Fibroblast of the aortic adventitia (primary cell): ENCODE data around the gene UGT1A8. TPM values are rescaled to one million over a fixed set of nuclear protein-coding genes. Genes with fewer than 3 reads are reported as not detected.

ENCODE experiments used
- DNase-seq: peaks from one replicate; pipeline ENCODE4 v3.0.0-alpha.2; 2010; ENCODE audit warnings: low read depth
- H3K4me3 ChIP-seq: 2 replicates; pipeline ENCODE4 v1.5.1; 2011; ENCODE audit warnings: low read depth, mild to moderate bottlenecking, control low read depth, low read length, moderate library complexity
- total RNA-seq: library from RNA; depleted of rRNA; stranded (reverse); fragments of >200 nt; gene quantifications from 2 replicates; pipeline ENCODE4 v1.2.3, GENCODE V29; 2012; ENCODE audit warnings: low replicate concordance
- TF ChIP-seq, protein P1 (sequence below): IDR thresholded peaks from 2 replicates; pipeline ENCODE4 v1.5.1; 2011; ENCODE audit warnings: mild to moderate bottlenecking, low read length, control low read depth, inconsistent platforms; ENCODE audit not compliant: insufficient read depth

UGT1A8 gene
- total RNA-seq, 1 donor = 0.09 TPM

DNA sequence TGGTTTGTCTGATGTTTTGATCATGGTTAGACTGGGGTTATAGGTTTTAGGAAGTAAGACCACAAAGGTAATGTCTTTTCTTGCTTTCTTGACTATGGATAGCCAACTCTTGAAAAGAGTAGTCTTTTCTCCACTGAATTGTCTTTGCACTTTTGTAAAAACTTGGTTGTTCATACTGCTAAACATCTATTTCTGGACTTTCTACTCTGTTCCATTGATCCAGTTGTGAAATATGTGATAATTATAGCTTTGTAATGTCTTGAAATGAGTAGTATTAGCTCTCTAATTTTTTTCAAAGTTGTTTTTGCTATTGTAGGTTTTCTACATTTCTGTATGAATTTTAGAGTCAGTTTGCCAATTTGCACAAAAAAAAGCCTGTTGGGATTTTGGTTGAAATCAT lies 41.2 kb downstream of the UGT1A8 start:
- H3K4me3 ChIP-seq = no peak overlapping the region
- DNase-seq = no peak

DNA sequence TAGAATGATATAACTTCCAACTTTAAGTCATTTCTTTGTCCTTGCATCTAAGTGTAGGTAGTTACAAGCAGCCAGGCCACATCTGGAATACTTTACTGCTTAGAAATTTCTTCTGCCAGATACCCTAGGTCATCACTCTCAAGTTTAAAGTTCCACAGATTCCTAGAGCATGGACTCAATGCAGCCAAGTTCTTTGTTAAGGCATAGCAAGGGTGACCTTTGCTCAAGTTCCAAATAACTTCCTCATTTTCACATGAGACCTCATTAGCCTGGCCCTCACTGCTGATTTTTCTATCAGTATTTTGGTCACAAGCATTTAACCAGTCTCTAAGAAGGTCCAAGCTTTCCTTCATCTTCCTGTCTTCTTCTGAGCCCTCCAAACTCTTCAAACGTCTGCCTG lies 46.5 kb downstream of the UGT1A8 start:
- no peak overlapping the region for H3K4me3 ChIP-seq
- no peak for DNase-seq
- TF ChIP-seq, protein P1, sequence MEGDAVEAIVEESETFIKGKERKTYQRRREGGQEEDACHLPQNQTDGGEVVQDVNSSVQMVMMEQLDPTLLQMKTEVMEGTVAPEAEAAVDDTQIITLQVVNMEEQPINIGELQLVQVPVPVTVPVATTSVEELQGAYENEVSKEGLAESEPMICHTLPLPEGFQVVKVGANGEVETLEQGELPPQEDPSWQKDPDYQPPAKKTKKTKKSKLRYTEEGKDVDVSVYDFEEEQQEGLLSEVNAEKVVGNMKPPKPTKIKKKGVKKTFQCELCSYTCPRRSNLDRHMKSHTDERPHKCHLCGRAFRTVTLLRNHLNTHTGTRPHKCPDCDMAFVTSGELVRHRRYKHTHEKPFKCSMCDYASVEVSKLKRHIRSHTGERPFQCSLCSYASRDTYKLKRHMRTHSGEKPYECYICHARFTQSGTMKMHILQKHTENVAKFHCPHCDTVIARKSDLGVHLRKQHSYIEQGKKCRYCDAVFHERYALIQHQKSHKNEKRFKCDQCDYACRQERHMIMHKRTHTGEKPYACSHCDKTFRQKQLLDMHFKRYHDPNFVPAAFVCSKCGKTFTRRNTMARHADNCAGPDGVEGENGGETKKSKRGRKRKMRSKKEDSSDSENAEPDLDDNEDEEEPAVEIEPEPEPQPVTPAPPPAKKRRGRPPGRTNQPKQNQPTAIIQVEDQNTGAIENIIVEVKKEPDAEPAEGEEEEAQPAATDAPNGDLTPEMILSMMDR = no peak

More for the DNA sequence above, 41.2 kb downstream of the UGT1A8 start:
- TF ChIP-seq, protein P1 = no peak

DNA sequence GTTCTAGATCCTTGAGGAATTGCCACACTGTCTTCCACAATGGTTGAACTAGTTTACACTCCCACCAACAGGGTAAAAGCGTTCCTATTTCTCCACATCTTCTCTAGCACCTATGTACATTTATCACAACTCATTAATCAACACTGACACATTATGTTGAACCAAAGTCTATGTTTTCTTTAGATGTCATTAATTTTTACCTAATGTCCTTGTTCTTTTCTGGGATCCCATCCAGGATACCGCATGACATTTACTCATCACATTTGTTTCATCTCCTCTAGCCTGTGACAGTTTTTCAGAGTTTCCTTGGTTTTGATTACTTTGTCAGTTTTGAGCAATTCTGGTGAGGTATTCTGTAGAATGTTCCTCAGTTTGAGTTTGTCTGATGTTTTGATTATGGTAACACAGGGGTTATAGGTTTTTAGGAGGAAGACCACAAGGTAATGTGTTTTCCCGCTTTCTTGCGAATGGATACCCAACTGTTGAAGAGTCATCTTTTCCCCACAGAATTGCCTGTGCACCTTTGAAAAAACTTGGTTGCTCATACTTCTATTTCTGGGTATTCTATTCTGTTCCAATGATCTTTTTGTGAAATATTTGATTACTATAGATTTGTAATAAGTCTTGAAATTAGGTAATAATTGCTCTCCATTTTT lies 51.3 kb downstream of the UGT1A8 start:
- no peak overlapping the region for H3K4me3 ChIP-seq
- TF ChIP-seq, protein P1 = no peak
- DNase-seq = no peak

DNA sequence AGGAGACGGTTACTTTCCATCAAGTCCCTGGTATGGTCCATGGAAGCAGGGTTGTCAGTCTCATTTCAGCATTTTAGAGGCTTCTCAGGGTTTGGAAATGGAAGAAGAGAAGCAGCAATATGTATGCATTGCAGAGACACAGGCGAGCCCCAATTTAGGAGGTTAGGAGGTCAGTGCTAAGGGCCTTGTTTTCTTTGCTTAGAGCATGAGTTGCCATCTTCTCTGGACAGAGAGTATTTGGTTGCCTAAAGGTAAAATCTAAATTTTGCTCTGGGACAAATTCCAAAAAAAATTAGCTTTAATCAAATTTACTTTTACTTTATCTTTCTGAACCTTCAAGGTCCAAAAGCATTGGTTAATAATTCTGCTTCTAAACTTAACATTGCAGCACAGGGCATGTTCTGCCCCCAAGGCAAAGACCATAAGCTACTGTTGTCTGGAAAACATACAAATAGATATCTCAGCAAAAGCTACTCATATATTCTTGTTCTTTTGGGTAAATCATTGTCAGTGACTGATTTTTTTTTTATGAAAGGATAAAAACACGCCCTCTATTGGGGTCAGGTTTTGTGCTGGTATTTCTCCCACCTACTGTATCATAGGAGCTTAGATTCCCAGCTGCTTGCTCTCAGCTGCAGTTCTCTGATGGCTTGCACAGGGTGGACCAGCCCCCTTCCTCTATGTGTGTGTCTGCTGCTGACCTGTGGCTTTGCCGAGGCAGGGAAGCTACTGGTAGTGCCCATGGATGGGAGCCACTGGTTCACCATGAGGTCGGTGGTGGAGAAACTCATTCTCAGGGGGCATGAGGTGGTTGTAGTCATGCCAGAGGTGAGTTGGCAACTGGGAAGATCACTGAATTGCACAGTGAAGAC lies 54.1 kb downstream of the UGT1A8 start, which contains the start of gene UGT1A9:
Gene UGT1A9, plus strand, starts transcription at position 609 of the 872 bp plus-strand sequence. Its CDS starts 37 bp downstream, at position 646.
- TF ChIP-seq, protein P1 = no peak
- DNase-seq = no peak
- H3K4me3 ChIP-seq = no peak within 1 kb of the TSS

DNA sequence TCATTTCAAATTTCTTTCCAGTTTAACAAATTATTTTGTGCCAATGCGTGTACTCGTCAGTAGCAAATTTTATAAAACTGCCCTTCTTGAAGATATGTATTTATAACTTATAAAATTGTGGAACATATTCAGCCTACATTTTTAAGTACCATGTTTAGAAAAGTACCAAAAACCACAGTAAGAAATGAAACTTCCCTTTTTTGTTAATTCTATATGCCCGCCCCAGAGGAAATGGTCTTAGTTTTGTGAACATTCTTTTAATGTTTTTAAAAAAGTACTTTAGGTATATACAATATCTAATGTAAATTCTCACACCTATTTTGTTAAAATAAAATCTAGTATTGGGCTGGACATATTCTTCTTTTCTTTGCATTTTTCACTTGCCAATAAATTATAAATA lies 55.5 kb downstream of the UGT1A8 start:
- no peak for DNase-seq
- TF ChIP-seq, protein P1 = no peak
- H3K4me3 ChIP-seq = no peak overlapping the region

DNA sequence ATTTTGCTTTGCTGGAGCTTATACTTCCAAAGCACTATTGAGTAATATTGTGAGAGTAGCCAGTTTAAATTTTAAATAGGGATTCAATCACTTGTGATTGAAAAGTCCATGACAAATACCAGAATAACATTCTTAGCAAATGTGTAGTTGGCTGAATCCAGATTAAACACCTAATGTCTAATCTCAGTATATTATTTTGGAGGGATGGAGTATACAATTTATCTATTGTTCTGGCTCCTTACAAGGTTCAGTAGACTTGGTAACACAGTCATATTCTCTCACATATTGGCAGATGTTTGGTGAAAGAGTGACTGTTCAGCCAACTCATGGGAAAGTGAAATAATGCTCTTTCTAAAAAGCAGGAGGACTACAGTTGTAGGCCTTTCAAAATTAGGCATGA lies 56.5 kb downstream of the UGT1A8 start:
- DNase-seq = no peak
- H3K4me3 ChIP-seq = no peak overlapping the region
- TF ChIP-seq, protein P1 = no peak
